Fibroblast of skin of right quadriceps (primary cell): ENCODE results near the gene DSCAM.
A peak's percentile ranks its signal among the peaks of the same experiment; 100 is the strongest.

Source experiments
- DNase-seq: peaks from one replicate; pipeline ENCODE4 v3.0.0-alpha.2; 2013

Gene DSCAM

DNA sequence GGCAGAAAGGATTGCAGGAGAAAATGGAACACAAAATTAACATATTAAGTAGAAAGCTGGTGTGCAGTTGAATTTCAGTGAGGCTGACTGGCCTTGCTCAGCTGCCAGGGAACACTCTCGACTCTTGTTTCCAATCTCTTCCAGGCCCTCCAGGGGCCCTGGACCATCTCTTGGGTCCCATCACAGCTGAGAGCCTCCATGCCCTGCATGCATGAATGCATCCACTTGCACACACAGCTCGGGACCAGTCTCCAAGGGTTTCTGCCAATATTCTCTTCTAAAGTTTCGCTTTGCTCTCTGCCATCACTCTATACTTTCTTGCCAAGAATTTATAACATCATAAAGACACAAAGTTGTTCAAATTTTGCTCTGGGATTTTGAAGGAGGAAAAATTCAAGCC lies 200.3 kb downstream of the DSCAM start:
- DNase-seq, result peak; percentile 10

GRCh38 chr21:40641042-40641441 lies 205.9 kb downstream of the DSCAM start:
- no peak for DNase-seq

GRCh38 chr21:40640266-40640789 lies 206.6 kb downstream of the DSCAM start:
- no peak for DNase-seq

DNA sequence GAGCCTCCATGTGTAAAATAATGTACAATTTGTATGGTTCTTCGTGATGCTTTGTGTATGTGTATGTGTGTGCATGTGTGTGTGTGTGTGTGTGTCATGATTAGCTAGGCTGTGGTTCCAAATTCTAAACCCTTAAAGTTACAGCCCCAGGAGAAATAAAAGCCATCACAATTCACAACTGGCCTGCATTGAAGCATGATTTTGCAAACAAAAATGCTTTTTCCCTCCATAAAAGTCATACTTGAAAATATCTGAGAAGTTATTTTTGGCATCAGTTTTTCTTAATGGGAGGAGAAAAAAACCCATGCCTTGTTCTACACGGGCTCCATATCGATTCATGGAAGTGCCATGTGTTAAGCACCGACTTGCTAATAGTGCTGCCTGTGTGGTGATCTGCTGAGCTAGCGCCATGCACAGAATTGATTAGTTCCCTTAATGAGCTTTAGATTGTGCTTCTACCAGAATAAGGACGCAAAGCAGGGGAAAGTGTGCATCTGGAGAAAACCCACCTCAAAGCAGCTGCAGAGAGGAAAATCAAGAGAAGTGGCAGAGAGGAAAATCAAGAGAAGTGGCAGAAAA lies 207.3 kb downstream of the DSCAM start:
- peak; percentile 70 for DNase-seq

DNA sequence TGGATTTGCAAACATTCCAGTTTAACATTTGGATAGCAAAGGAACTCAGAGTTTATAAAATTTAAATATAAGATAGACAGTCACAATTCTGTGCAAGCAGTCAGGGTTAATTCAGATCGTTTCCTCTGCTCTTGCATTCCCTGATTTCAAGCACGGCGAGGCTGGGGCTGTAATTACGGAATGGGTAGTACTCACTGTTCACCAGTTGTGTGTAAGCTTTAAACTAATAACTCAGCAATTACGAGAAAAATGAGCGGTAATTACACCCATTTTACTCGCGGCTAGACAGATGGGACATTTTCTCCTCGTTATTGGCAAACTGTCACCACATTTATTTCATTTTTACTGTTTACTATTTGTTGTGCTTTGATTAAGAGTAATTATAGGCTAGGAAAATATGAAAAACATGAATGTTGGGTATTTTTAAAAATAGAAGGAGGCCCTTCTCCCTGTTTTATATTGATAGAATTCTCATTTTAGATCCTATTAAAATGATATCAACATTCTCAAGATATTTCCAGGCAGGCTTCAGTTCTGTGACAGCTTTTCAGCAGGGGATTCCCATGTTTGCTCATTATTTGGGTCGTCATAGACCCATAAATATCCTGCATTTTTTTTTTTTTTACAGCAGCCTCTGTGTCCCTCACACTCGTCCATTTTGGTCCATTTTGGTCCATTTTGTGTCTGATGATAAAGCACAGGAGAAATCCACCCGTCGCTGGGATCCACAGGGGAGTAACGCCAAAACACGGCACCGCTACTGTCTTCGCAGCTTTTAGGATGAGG lies 208.3 kb downstream of the DSCAM start:
- DNase-seq, result no peak

- DNase-seq, result no peak
Measured at GRCh38 chr21:40636026-40636425, 210.9 kb downstream of the DSCAM start.

- DNase-seq, result no peak
Measured at GRCh38 chr21:40635391-40635790, 211.6 kb downstream of the DSCAM start.

DNA sequence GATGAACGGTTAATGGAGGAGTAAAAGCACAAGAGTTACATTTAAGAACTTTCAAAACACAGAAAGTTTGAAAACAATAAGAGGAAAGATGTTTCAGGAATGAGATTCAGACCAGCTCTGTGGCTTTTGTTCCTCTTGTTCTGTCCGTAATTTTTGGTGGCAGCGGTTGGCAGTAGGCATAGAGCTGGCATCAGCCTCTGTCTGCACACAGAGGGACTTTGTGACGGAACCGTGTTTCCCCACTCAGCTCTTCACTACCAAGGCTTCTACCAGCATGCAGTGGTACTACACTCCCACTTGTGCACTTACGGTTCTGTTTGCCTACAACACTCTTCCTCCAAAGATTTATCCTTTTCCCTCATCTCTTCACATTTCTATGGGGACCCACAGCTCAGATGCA lies 212.8 kb downstream of the DSCAM start:
- DNase-seq, result no peak

DNA sequence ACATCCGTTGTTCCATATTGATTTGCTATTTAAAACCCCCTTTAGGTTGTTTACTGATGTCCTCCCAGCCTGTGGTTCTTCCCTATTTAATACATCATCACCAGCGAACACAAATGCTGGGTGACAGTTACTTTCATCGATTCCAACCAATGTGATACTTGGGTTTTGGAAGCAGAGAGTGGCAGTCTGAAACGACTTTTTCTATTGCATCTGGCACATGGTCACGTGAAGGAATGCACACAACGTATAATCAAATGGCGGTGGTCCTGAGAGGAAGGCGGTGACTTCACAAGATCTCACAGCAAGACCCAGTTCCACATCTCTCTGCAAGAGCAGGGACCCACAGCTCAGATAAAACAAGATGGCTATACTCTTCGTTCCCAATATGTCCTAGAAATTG lies 213.9 kb downstream of the DSCAM start:
- DNase-seq, result no peak

GRCh38 chr21:40631211-40631610 lies 215.7 kb downstream of the DSCAM start:
- DNase-seq, result peak; percentile 78

- DNase-seq, result no peak
Measured at GRCh38 chr21:40625991-40626390, 221.0 kb downstream of the DSCAM start.

- DNase-seq, result no peak
Measured at GRCh38 chr21:40623528-40623927, 223.4 kb downstream of the DSCAM start.

- DNase-seq, result peak; percentile 48
Measured at GRCh38 chr21:40622531-40622930, 224.4 kb downstream of the DSCAM start.

- DNase-seq, result peak; percentile 61
Measured at GRCh38 chr21:40620386-40621145, 226.4 kb downstream of the DSCAM start.

DNA sequence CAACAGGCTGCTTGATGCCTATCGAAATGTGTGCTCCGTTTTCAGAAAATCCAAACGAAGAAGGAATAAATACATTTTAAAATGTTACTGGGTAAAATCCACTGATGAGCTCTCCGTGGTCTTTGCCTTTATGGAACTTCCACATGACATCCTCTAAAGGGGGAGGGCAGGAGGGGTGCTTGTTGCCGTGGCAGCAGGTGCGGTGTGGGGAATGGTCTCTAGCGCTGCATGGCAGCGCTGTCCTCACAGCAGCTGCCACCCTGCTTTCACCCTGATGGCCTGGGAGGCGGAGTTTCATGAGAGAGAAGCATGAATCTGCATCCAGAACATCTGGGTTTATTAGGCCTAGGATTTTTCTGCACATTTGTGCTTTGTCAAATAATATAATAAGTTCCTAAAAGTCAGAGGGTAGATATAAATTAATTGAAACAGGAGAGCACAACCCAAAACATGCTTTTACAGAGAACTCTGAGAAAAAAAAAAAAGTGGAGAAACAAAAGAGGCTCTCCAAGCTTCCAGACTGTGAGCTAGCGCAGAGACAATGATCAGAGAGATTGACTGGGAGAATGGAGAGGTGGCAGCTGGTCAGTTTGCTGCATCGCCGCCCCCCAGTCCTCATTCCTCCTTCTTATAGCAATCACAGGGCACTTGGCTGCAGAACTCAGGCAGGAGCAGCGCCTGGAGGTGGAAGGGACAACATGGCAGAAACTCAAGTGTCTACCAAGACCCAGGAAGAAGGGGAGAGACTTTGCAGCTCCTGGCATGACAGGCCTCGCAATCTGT lies 228.6 kb downstream of the DSCAM start:
- DNase-seq, result no peak

DNA sequence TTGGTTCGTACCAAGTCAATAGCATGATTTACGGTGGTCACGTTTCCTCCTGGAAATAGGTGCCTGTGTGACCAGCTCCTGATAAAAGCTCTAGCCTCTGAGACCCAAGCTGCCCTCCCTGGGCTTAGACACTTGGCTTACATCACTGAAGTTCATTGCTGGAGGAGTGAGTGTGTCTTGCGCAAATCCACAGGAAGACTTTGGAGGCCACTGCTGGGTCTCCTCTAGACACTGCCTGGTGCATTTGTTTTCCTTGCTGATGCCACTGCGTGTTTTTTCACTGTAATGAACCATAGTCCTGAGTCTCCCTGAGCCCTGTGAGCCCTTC lies 230.6 kb downstream of the DSCAM start:
- DNase-seq, result peak; percentile 17

DNA sequence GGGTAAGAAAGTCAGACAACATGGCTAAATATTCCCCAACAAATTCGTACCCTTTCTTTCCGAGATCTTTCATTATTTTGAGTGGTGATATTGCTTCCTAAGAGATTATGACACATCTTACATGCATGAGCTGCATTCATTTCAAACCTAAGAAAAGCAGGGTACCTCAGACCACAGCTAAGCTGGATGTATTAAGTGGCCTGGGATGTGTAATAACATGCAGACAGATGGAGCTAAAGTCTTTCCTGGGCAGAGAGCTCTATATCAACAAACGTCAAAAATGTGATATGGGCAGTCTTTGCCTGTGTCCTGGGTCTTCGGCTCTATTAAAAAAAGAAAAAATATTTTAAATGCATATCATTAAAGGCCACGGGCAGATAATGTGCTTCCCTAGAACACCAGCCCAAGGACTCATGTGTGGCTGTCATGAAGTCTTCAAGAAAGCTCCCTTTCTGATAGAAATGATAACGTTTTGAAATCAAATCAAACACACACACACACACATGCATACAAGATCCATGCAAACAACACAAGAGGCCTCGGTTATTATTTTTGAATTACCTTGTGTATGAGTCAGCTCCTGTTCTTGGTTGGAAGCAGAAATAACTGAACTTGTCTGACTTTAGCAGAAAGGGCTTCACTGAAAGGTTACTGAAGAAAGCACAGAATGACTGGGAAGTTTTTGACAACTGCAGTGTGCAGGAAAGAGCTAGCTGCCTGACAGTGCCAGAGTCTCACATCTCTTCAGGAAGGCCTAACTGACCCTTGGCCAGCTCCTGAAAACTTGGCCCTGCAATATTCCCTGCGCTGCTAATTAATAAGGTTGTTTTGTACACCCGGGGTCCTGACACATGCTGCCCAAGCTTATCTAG lies 231.2 kb downstream of the DSCAM start:
- peak; percentile 42 for DNase-seq

GRCh38 chr21:40613546-40614030 lies 233.4 kb downstream of the DSCAM start:
- DNase-seq, result no peak

- DNase-seq, result no peak
Measured at GRCh38 chr21:40610345-40610744, 236.6 kb downstream of the DSCAM start.

DNA sequence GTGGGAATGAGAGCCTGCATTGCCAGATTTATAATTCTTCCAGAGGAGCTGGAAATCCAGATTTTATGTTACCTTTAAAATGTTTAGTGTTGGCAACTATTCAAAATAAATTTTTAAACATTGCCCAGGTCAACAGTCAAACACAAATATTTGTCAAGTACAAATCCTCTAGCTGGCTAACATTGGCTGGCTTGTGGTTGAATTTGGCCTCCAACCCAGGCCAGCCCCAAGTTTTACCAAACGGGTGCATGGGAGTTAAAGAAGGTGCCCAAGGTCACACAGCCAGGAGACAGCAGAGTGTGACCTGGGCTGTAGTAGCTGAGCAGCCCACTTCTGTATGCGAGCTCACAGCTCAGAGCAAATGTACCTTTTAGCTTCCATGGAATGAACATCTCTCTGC lies 240.6 kb downstream of the DSCAM start:
- DNase-seq, result no peak

DNA sequence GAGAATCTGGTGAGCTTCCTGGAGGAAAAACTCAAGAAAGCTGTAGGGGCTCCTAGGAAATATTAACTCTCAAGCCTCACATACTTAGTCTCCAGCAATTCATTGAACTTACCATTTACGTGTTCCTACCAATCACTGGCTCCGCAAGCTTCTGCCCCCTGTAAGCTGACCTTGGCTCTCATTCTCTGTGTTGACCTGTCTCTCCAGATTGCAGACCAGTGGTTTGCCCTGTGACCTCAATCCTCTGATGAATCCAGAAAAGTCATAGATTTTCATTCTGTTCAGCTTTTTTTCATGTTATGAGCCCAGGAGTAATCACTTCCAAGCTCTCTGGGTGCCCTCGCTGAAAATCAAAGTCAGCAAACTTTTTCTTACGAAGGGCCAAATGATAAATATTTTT lies 241.9 kb downstream of the DSCAM start:
- no peak for DNase-seq

DNA sequence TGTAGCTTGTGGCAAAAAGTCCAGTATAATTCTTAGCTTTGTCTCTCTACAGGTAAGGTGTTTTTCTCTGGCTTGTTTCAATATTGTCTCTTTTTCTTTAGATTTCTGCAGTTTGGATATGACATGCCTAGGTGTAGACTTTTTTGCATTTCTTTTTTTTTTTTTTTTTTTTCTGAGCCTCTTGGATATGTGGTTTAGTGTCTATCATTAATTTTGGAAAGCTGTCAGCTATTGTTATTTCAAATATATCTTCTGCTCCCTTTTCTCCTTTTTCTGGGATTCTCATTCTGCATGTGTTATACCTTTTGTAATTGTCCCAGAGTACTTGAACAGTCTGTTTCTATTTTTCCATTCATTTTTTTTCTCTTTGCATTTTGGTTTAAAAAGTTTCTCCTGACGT lies 243.2 kb downstream of the DSCAM start:
- no peak for DNase-seq
